Activated naive CD4-positive, alpha-beta T cell treated with Interleukin-2 at 50 U/mL for 16 hours (primary cell): ENCODE measurements around the gene SLC44A4.
"Not testable (repeated sequence)": the region's sequence is repeated elsewhere in the genome, so short reads cannot be mapped to it uniquely, and the experiment has no call there.

Experiments used
- DNase-seq: peaks from one replicate; pipeline ENCODE4 v3.0.0-alpha.2; 2020

SLC44A4 gene

DNA sequence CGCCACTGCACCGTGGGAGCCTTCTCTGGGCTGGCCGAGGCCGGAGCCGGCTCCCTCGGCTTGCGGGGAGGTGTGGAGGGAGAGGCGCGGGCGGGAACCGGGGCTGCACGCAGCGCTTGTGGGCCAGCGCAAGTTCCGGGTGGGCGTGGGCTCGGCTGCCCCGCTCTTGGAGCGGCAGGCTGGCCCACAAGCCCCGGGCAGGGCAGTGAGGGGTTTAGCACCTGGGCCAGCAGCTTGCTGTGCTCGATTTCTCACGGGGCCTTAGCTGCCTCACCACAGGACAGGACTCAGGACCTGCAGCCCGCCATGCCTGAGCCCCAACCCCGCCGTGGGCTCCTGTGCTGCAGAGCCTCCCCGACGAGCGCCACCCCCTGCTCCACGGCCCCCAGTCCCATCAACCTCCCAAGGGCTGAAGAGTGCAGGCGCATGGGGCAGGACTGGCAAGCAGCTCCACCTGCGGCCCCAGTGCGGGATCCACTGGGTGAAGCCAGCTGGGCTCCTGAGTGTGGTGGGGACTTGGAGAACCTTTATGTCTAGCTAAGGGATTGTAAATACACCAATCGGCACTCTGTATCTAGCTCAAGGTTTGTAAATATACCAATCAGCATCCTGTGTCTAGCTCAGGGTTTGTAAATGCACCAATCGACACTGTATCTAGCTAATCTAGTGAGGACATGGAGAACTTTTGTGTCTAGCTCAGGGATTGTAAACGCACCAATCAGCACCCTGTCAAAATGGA lies 26.6 kb downstream of the SLC44A4 start:
- DNase-seq, result not testable (repeated sequence)

DNA sequence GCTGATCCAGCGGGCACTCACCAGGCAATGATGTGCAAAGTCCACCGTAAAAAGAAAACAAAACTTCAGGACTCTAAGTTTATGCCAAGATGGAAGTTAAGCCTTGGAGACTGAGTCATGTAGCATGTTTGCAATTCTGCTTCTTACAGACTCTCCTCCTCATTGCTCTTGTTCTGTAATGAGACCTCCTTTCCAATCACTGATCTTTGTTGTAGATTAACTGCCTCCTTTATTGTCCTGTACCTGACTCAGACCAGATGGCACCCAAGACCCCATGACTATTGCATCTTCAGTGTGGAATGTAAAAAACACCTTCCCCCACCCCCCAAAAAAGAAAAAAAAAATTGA lies 27.3 kb downstream of the SLC44A4 start:
- DNase-seq, result no peak

DNA sequence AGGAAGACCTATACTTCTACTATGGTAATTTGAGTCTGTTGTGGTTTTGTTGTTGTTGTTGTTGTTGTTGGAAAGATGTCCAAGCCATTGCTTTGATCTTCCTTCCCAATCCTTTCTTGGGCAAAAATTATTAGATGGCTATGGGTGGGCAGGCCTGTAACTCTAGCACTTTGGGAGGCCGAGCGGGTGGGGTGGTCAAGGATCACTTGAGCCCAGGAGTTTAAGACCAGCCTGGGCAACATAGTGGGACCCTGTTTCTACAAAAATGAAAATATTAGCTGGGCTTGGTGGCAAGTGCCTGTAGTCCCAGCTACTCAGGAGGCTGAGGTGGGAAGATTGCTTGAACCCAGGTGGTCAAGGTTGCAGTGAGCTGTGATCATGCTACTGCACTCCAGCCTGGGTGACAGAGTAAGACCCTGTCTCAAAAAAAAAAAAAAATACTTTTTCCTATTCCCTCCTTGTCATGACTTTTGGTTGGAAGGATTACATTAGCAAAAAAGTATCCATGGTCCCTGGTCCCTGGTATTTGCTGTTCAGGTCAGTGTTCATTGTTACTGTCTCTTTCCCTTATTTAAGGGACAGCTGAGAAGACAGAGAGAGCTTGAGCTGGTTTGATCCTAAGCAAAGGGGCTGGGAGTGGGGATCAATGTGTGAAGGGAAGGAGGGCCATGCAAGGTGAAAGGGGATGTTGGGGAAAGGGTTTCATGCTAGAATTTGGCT lies 27.9 kb downstream of the SLC44A4 start:
- no peak for DNase-seq

DNA sequence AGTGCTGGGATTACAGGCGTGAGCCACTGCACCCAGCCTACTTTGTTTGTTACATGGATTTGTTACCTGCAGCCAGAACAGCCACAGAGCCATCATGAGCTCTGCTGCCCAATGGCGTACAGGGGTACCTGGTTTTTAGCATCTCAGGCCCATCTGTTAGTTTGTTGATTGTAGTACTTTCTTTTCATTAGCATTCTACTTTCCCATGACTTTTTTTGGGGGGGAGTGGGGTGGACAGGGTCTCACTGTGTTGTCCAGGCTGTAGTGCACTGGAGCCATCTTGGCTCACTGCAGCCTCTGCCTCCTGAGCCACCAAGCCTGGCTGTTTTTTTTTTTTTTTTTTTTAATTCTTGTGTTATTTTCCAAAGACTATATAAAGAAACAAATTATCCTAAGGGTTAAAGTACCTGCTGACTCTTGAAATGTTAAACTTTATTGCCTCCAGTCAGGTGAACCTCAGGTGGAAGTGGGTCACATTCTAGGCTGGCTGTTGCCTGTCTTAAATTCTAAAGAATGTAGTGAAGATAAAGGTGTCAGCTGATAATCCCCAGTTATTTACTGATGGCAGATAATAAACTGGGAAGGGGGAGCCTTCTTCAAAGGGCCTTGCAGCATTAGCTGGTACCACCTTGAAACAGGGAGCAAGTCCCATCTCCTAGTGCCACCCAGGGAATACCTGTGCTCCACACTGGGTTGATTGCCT lies 31.4 kb downstream of the SLC44A4 start:
- DNase-seq, result no peak

DNA sequence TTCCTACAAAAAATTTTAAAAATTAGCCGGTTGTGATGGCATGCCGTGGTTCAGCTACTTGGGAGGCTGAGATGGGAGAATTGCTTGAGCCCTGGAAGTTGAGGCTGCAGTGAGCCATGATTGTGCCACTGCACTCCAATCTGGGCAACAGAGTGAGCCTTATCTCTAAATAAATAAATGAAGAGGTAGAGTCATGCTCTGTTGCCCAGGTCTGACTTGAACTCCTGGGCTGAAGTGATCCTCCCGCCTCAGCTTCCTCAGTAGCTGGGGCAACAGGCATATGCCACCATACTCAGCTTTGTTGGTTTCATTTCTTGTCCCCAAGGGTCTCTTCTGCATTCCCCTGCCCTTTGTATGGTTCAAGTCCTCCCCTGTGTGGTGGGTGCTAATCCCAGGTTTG lies 34.3 kb downstream of the SLC44A4 start:
- no peak for DNase-seq

DNA sequence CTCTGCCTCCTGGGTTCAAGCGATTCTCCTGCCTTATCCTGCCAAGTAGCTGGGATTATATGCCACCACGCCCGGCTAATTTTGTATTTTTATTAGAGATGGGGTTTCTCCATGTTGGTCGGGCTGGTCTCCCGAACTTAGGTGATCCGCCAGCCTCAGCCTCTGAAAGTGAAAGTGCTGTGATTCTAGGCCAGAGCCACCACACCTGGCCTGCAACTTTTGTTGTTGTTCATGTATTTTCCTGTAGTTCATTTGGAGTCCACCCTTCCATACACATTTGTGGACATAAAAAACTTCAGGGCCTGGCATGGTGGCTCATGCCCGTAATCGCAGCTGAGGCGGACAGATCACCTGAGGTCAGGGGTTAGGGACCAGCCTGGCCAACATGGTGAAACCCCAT lies 36.7 kb downstream of the SLC44A4 start:
- DNase-seq, result no peak

DNA sequence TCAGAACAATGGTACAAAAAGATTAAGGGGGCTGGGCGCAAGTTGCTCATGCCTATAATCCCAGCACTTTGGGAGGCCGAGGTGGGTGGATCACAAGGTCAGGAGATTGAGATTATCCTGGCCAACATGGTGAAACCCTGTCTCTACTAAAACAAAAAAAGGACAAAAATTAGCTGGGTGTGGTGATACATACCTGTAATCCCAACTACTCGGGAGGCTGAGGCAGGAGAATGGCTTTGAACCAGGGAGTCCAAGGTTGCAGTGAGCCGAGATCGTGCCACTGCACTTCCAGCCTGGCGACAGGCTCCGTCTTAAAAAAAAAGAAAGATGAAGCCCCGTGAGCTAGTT lies 39.0 kb downstream of the SLC44A4 start:
- DNase-seq, result not testable (repeated sequence)

DNA sequence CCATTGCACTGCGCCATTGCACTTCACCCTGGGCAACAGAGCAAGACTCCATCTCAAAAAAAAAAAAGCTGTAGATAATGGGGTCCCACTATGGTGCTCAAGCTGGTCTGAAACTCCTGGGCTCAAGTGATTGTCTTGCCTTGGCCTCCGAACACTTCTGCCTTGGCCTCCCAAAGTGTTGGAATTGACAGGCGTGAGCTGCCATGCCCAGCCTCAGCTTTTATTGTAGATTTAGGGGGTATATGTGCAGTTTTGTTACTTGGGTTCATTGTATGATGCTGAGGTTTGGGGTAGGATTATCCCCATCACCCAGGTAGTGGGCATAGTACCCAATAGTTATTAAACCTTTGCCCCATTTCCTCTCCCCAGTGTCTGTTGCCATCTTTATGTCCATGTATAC lies 39.8 kb downstream of the SLC44A4 start:
- no peak for DNase-seq

DNA sequence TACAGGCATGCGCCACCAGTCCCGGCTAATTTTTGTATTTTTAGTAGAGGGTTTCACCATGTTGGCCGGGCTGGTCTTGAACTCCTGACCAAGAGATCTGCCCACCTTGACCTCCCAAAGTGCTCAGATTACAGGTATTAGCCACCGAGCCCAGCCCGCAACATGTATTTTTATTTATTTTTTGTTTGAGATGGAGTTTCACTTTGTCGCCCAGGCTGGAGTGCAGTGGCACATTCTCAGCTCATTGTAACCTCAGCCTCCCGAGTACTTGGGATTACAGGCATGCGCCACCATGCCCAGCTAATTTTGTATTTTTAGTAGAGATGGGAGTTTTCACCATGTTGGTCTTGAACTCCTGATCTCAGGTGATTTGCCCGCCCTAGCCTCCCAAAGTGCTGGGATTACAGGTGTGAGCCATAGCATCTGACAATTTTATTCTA lies 40.7 kb downstream of the SLC44A4 start:
- not testable (repeated sequence) for DNase-seq

DNA sequence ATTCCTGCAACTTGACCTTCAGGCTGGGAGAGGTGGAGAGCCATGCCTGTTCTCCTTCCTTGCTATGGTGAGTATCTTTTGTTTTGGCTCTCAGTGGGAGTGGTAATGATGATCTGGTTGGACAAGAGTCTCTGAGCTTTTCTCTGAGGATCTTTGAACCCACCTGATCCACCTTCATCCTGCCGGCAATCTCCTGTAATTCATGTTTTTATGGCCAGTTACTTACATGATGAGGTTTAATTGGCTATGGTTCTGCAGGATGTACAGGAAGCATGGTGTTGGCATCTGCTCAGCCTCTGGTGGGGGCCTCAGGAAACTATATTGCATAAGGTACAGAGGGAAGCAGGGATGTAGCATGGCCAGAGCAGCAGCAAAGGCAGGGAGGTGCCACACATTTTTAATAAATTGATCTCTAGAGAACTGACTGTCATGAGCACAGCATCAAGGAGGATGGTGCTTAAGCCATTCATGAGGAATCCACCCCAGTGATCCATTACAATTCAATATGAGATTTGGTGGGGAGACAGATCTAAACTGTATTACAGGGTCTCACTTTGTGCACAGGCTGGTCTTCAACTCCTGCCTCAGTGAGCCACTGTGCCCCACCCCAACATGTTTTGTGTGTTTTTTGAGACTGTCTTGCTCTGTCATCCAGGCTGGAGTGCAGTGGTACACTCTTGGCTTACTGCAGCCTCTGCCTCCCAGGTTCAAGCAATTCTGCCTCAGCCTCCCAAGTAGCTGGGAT lies 41.3 kb downstream of the SLC44A4 start:
- no peak for DNase-seq

DNA sequence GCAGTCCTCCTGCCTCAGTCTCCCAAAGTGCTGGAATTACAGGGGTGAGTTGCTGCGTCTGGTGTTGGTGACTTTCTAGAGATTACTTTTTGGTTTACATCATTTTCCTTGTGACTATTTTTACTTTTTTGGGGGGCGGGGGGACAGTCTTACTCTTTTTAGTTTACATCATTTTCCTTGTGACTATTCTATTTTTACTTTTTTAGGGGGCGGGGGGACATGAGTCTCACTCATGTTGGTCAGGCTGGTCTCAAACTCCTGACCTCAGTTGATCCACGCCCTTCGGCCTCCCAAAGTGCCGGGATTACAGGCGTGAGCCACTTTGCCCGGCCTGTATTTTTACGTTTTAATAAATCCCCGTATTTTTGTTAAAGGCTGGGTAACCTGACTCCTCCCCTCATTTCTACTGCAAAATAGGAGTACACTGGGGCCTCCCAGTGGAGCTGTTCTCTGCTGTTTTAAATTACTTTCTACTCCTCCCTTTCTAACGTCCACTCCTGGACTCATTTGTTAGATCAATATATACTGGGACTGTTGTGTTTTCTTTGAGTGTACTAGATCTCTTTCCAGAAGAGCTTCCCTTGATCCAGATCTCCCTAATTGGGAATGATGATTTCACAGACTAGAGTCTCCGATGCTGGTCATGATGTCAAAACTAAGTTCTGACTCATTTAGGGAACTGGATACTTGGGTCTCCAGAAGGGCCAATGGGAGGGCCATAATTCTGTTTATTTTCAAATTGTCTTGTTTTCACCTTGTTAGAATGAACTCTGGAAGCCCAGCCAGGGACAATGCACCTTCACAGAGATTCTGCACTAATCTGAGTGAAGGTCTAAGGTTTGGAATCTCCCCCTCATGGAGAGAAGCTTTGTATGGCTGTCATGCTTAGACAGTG lies 42.1 kb downstream of the SLC44A4 start:
- DNase-seq, result no peak

DNA sequence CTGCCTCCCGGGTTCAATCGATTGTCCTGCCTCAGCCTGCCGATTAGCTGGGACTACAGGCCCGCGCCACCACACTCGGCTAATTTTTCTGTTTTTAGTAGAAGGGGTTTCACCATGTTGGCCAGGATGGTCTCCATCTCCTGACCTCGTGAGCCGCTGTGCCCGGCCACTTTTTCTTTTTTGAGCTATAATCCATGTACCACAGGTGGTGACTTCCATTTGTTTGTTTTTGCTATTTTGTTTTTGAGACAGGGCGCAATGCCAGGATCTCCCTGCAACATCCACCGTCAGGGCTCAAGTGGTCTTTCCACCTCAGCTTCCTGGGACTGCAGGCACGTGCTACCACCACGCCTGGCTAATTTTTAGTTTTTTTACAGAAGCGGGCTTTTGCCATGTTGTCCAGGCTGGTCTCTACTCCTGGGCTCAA lies 42.7 kb downstream of the SLC44A4 start:
- DNase-seq, result no peak

DNA sequence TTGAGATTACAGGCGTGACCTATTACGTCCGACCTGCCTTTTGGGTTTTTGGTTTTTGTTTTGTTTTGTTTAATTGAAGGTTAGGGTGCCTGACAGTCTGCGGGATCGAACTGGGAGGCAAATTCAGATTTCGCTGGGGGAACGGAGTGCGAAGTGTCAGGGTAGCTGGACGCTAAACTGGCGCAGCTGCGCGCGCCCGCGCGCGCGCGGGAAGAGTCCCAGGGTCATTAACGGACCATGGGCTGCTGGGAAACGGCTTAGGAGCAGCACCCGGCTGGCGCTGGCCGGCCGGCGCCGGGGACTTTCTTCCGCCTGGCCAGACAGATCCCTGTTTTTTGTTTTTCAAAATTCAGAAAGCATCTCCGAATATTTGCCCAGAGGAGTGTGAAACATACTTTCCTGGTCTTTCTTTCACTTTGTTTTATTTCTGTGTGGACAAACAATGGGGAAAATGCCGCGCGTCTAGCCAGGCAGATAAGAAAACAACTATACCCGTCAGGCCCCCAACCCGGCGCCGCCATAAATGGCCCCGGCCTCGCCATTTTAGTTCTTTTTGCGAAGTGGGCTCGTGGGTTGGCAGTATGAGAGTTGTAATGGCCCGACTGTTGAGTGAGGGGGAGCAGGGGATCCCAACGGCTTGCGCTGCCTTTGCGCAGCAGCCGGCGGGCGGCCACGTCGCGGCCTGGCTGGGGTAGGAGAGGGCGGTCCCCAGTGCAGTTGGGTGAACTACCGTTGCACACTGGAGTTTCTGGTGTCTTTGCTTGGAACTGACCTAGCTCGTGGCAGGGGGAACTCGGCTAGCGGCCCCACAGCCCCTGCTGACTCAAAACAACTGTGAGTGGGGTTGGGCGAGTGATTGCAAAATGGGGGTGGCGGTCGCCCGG lies 44.2 kb downstream of the SLC44A4 start:
- DNase-seq, result peak; percentile 80

DNA sequence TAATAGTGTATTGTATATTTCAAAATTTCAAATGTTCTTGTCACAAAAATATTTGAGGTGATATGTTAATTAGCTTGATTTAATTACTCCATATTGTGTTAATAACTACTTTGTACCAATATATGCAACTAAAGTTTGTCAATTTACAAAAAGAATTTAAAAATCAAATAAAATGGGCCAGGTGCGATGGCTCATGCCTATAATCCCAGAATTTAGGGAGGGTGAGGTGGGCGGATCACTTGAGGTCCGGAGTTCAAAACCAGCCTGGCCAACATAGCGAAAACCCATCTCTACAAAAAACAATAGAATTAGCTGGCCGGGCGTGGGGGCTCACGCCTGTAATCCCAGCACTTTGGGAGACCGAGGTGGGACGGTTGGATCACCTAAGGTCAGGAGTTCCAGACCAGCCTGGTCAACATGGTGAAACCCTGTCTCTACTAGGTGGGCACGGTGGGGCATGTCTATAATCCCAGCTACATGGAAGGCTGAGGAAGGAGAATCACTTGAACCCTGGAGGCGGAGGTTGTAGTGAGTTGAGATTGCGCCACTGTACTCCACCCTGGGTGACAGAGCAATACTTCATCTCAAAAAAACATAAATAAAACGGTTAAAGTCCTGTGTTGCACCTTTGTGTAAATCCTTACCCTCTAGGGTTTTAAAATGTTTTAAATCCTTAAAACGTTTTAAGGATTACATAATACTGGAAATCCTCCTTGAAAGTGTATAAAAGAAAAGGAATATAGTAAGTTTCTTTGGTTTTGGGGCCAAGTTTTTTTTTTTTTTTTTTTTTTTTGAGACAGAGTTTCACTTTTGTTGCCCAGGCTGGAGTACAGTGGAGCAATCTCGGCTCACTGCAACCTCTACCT lies 47.2 kb downstream of the SLC44A4 start:
- DNase-seq, result no peak

DNA sequence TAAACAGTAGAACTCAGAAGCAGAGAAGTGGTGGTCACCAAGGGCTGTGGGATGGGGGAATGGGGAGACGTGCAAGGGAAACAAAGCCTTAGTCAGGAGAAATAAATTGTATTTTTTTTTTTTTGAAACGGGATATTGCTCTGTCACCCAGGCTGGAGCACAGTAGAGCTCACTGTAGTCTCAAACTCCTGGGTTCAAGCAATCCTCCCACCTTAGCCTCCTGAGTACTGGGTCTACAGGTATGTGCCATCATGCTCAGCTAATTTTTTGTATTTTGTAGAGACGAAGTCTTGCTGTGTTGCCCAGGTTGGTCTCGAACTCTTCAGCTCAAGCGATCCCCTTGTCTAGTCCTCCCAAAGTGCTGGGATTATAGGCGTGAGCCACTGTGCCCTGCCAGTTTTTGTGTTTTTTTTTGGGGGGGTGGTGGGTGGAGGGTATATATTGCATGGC lies 47.9 kb downstream of the SLC44A4 start:
- DNase-seq, result no peak

DNA sequence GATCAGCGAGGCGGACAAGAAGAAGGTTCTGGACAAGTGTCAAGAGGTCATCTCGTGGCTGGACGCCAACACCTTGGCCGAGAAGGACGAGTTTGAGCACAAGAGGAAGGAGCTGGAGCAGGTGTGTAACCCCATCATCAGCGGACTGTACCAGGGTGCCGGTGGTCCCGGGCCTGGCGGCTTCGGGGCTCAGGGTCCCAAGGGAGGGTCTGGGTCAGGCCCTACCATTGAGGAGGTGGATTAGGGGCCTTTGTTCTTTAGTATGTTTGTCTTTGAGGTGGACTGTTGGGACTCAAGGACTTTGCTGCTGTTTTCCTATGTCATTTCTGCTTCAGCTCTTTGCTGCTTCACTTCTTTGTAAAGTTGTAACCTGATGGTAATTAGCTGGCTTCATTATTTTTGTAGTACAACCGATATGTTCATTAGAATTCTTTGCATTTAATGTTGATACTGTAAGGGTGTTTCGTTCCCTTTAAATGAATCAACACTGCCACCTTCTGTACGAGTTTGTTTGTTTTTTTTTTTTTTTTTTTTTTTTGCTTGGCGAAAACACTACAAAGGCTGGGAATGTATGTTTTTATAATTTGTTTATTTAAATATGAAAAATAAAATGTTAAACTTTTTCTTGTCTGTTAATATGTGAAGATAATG lies 49.0 kb downstream of the SLC44A4 start:
- no peak for DNase-seq

DNA sequence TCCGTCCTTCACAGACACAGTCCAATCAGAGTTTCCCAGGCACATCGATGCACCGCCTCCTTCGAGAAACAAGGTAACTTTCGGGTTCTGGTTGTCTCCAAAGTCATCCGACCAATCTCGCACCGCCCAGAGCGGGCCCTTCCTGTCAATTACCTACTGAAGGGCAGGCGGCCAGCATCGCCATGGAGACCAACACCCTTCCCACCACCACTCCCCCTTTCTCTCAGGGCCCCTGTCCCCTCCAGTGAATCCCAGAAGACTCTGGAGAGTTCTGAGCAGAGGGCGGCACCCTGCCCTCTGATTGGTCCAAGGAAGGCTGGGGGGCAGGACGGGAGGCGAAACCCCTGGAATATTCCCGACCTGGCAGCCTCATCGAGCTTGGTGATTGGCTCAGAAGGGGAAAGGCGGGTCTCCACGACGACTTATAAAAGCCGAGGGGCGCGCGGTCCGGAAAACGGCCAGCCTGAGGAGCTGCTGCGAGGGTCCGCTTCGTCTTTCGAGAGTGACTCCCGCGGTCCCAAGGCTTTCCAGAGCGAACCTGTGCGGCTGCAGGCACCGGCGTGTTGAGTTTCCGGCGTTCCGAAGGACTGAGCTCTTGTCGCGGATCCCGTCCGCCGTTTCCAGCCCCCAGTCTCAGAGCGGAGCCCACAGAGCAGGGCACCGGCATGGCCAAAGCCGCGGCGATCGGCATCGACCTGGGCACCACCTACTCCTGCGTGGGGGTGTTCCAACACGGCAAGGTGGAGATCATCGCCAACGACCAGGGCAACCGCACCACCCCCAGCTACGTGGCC lies 51.3 kb downstream of the SLC44A4 start, which contains the start of gene HSPA1B:
Gene HSPA1B, plus strand, starts transcription at position 453 of the 794 bp plus-strand sequence. Its CDS starts 213 bp downstream, at position 666.
- peak; percentile 91 for DNase-seq

DNA sequence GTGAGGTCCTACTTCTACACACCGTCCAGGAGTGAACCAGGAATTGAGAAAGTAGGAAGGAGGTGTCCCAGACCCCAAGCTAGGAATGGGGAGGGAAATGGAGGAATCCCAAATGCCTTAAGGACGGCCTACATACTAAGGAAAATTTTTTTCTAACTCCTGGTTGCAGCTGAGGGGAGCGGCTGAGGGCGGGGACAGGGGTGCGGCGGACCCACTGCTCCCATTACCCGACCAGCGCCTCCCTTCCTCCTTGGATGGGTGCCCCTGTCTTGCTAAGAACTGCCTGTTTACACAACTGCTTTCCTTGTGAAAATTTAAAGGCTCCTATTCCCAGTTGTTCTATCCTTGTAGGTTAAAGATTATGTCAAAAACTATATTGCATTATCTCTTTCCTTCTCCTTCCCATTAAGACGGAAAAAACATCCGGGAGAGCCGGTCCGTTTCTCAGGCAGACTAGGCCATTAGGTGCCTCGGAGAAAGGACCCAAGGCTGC lies 52.0 kb downstream of the SLC44A4 start:
- peak; percentile 38 for DNase-seq
